T-cell (primary cell): Measurements from ENCODE around the gene SOBP. TPM values are rescaled to one million over a fixed set of nuclear protein-coding genes. Genes with fewer than 3 reads are reported as not detected.

Experiments used
- ATAC-seq, 4 experiments: fragments of 200-7000 bp in 3 of 4; fragments of 150-1000 bp in 1 of 4; cut with Tn5 transposase; replicated peaks in 1 of 4; 1 replicate in 3 of 4; 2 replicates in 1 of 4; pipeline ENCODE4 v1.10.0; 2021; ENCODE audit warnings: moderate library complexity in 3 of 4, mild to moderate bottlenecking in 2 of 4, moderate number of reproducible peaks in 1 of 4
- CTCF ChIA-PET, 2 donors: fragments of 300-600 bp; sonication (Branson Sonifier 250); formaldehyde crosslinking; loops; one replicate each; lab custom pipeline; 2022; ENCODE audit warnings: antibody characterized with exemption in 2 of 2; lab: Charles Lee
- POLR2A ChIA-PET, 2 donors: fragments of 300-600 bp; sonication (Branson Sonifier 250); formaldehyde crosslinking; loops; one replicate each; lab custom pipeline; 2022; ENCODE audit warnings: antibody characterized with exemption in 2 of 2; lab: Charles Lee
- DNase-seq, 35 experiments: peaks; one replicate each; pipeline versions ENCODE4 v3.0.0 to v3.0.0-alpha.2; 2013 to 2023
- H3K27ac ChIP-seq: one replicate; pipeline ENCODE4 v1.5.1; 2013; ENCODE audit warnings: low read length
- H3K27me3 ChIP-seq, 2 experiments: replicated peaks in 1 of 2; 1 replicate in 1 of 2; 2 replicates in 1 of 2; pipeline versions ENCODE4 v1.6.1 to v1.7.0; 2013; ENCODE audit warnings: low read length in 1 of 2, mixed read lengths in 1 of 2; ENCODE audit not compliant: control insufficient read depth in 2 of 2, insufficient read depth in 2 of 2; ENCODE audit errors: extremely low read depth in 1 of 2
- H3K36me3 ChIP-seq, 2 donors: 1 replicate in 1 of 2; 2 replicates in 1 of 2; pipeline versions ENCODE4 v1.6.1 to v1.7.0; 2013; ENCODE audit warnings: low read length in 1 of 2; ENCODE audit not compliant: control insufficient read depth in 2 of 2, insufficient read depth in 1 of 2; ENCODE audit errors: extremely low read depth in 1 of 2
- H3K4me1 ChIP-seq, 2 experiments: 1 replicate in 1 of 2; 2 replicates in 1 of 2; pipeline versions ENCODE4 v1.6.1 to v1.7.0; 2013; ENCODE audit warnings: low read length in 2 of 2, mixed read lengths in 1 of 2; ENCODE audit not compliant: insufficient read depth in 2 of 2, control insufficient read depth in 1 of 2; ENCODE audit errors: extremely low read depth in 1 of 2
- H3K4me3 ChIP-seq, 2 donors: 1 replicate in 1 of 2; 2 replicates in 1 of 2; pipeline versions ENCODE4 v1.5.1 to v1.7.0; 2013; ENCODE audit warnings: mild to moderate bottlenecking in 2 of 2, low read length in 1 of 2, moderate library complexity in 1 of 2; ENCODE audit not compliant: control insufficient read depth in 1 of 2; ENCODE audit errors: extremely low read depth in 1 of 2
- H3K9me3 ChIP-seq: 2 replicates; pipeline ENCODE4 v1.7.0; 2013
- H3K27ac Mint-ChIP-seq, 2 donors: one replicate each; pipeline ENCODE4 v1.8.0; 2020 to 2021; ENCODE audit warnings: mild to moderate bottlenecking in 2 of 2, mixed read lengths in 2 of 2
- H3K27me3 Mint-ChIP-seq, 2 donors: one replicate each; pipeline ENCODE4 v1.8.0; 2021 to 2022; ENCODE audit warnings: mixed read lengths in 2 of 2
- H3K36me3 Mint-ChIP-seq: one replicate; pipeline ENCODE4 v1.8.0; 2021; ENCODE audit warnings: mixed read lengths
- H3K4me1 Mint-ChIP-seq, 3 donors: one replicate each; pipeline ENCODE4 v1.8.0; 2020 to 2022; ENCODE audit warnings: mixed read lengths in 3 of 3, mild to moderate bottlenecking in 1 of 3
- H3K4me3 Mint-ChIP-seq, 3 donors: one replicate each; pipeline ENCODE4 v1.8.0; 2020 to 2022; ENCODE audit warnings: mild to moderate bottlenecking in 3 of 3, mixed read lengths in 3 of 3, moderate library complexity in 3 of 3
- H3K9me3 Mint-ChIP-seq, 3 donors: one replicate each; pipeline ENCODE4 v1.8.0; 2020 to 2022; ENCODE audit warnings: mixed read lengths in 3 of 3
- WGBS: methylation state at CpG from one replicate; pipeline ENCODE4 v1.1.5; 2013; ENCODE audit warnings: missing lambda C conversion rate; ENCODE audit not compliant: insufficient coverage; 5-methylcytosine and 5-hydroxymethylcytosine counted together
- total RNA-seq, 35 experiments: library from RNA in 6 of 35; stranded (reverse) in 6 of 35; fragments of 120-200 nt in 1 of 35; gene quantifications; one replicate each; pipeline versions ENCODE4 v1.2.1 to v1.2.4 and lab custom pipeline; 2013 to 2026

The SOBP gene
- total RNA-seq, 5 donors from 2014 or later (not counting 1 experiment from before 2014, with no cell fraction given) = 0.30 to 0.95 (median 0.46) TPM

GRCh38 chr6:107656401-107656800, 166.5 kb downstream of the SOBP start:
- Mint-ChIP-seq H3K27ac (peak overlapping the region in 1 of 2 donors; percentile 84), H3K4me3 (peak overlapping the region in 1 of 3 donors; percentile 70)

GRCh38 chr6:107656883-107657282, 167.0 kb downstream of the SOBP start:
- Histone ChIP-seq H3K36me3 (no peaks in the 10 kb centered on the region), H3K9me3 (no peaks in the 10 kb centered on the region), H3K27me3 (no peaks in the 10 kb centered on the region), H3K27ac (no peak overlapping the region), H3K4me1 (peaks cover 8 to 23% of the 10 kb centered on the region in 2 experiments), H3K4me3 (no peak overlapping the region)
- peak overlapping the region; percentile 53 to 84 for H3K27ac Mint-ChIP-seq
- 88% methylated on average over 3 of the region's 8 CpGs for WGBS
- peak overlapping the region in 1 of 3 donors; percentile 70 for H3K4me3 Mint-ChIP-seq
- DNase-seq (peak in 1 of 35 experiments; percentile 13), ATAC-seq (peak in 1 of 4 experiments; percentile 18)
- H3K9me3 Mint-ChIP-seq = peaks cover 0 to 3% (median 0%) of the 10 kb centered on the region in 3 donors
- H3K36me3 Mint-ChIP-seq = no peaks in the 10 kb centered on the region
- ChIA-PET POLR2A (no interaction called here), CTCF (no interaction called here)
- H3K27me3 Mint-ChIP-seq = no peaks in the 10 kb centered on the region
- peaks cover 29 to 37% (median 32%) of the 10 kb centered on the region in 3 donors for H3K4me1 Mint-ChIP-seq

More at GRCh38 chr6:107656401-107656800, 166.5 kb downstream of the SOBP start:
- peaks cover 8 to 23% of the 10 kb centered on the region in 2 experiments for H3K4me1 ChIP-seq
- H3K36me3 ChIP-seq = no peaks in the 10 kb centered on the region
- peaks cover 29 to 37% (median 32%) of the 10 kb centered on the region in 3 donors for H3K4me1 Mint-ChIP-seq
- CTCF ChIA-PET = no interaction called here
- peaks cover 0 to 3% (median 0%) of the 10 kb centered on the region in 3 donors for H3K9me3 Mint-ChIP-seq
- no peaks in the 10 kb centered on the region for H3K36me3 Mint-ChIP-seq
- no CpG with 5 or more reads among the region's 1 CpG for whole genome bisulfite sequencing
- H3K27me3 Mint-ChIP-seq = no peaks in the 10 kb centered on the region
- H3K27ac ChIP-seq = no peak overlapping the region
- ATAC-seq = no peak
- no peak overlapping the region for H3K4me3 ChIP-seq
- no peaks in the 10 kb centered on the region for H3K9me3 ChIP-seq
- no peaks in the 10 kb centered on the region for H3K27me3 ChIP-seq
- POLR2A ChIA-PET = interaction anchor here in 1 of 2 donors (0.5 kb wide), 1 partner anchor 147 kb away, joined by 3 read pairs; no protein-coding TSS in a partner anchor
- no peak for DNase-seq

- Histone ChIP-seq H3K36me3 (no peaks in the 10 kb centered on the region), H3K4me1 (peaks cover 8 to 23% of the 10 kb centered on the region in 2 experiments), H3K27ac (no peak overlapping the region), H3K9me3 (no peaks in the 10 kb centered on the region), H3K27me3 (peaks cover 0 to 3% of the 10 kb centered on the region in 2 experiments), H3K4me3 (no peak overlapping the region)
- H3K36me3 Mint-ChIP-seq = no peaks in the 10 kb centered on the region
- WGBS = 71% methylated on average over 2 of the region's 3 CpGs
- peak overlapping the region; percentile 63 to 70 (median 69) for H3K4me3 Mint-ChIP-seq
- H3K27me3 Mint-ChIP-seq = peaks cover 0 to 1% of the 10 kb centered on the region in 2 donors
- peaks cover 29 to 37% (median 32%) of the 10 kb centered on the region in 3 donors for H3K4me1 Mint-ChIP-seq
- DNase-seq (no peak), ATAC-seq (no peak)
- no peaks in the 10 kb centered on the region for H3K9me3 Mint-ChIP-seq
- CTCF ChIA-PET = interaction anchor here in 1 of 2 donors (0.8 kb wide), 1 partner anchor 17 kb away, joined by 3 read pairs; no protein-coding TSS in a partner anchor
- POLR2A ChIA-PET = no interaction called here
- H3K27ac Mint-ChIP-seq = peak overlapping the region; percentile 15 to 84
Observed at GRCh38 chr6:107657373-107657754, 167.4 kb downstream of the SOBP start.

GRCh38 chr6:107657755-107658461, 168.0 kb downstream of the SOBP start:
- POLR2A ChIA-PET = no interaction called here
- peak overlapping the region; percentile 37 to 46 for H3K4me3 ChIP-seq
- H3K27me3 ChIP-seq = peaks cover 0 to 7% of the 10 kb centered on the region in 2 experiments
- H3K27me3 Mint-ChIP-seq = peaks cover 0 to 4% of the 10 kb centered on the region in 2 donors
- peak overlapping the region; percentile 52 to 84 for H3K27ac Mint-ChIP-seq
- no peaks in the 10 kb centered on the region for H3K36me3 Mint-ChIP-seq
- DNase-seq (peak in 30 of 35 experiments; percentile 11 to 63 (median 32)), ATAC-seq (peak; percentile 79 to 89 (median 88))
- H3K9me3 Mint-ChIP-seq = no peaks in the 10 kb centered on the region
- peaks cover 8 to 23% of the 10 kb centered on the region in 2 experiments for H3K4me1 ChIP-seq
- H3K36me3 ChIP-seq = no peaks in the 10 kb centered on the region
- CTCF ChIA-PET = interaction anchor here (0.7 to 0.8 kb wide), 3 partner anchors 17 to 209 kb away, joined by 3 to 4 read pairs (median 3); no protein-coding TSS in a partner anchor
- no peaks in the 10 kb centered on the region for H3K9me3 ChIP-seq
- 40% methylated on average over 5 of the region's 17 CpGs for WGBS
- peaks cover 29 to 37% (median 32%) of the 10 kb centered on the region in 3 donors for H3K4me1 Mint-ChIP-seq
- peak overlapping the region; percentile 63 to 70 (median 69) for H3K4me3 Mint-ChIP-seq
- H3K27ac ChIP-seq = no peak overlapping the region

- no peak for ATAC-seq
- H3K4me3 ChIP-seq = no peak overlapping the region
- Mint-ChIP-seq H3K27ac (peak overlapping the region; percentile 39 to 48), H3K4me1 (peaks cover 29 to 37% (median 32%) of the 10 kb centered on the region in 3 donors), H3K27me3 (peaks cover 0 to 4% of the 10 kb centered on the region in 2 donors), H3K9me3 (no peaks in the 10 kb centered on the region), H3K36me3 (no peaks in the 10 kb centered on the region), H3K4me3 (peak overlapping the region in 1 of 3 donors; percentile 70)
- peaks cover 0 to 7% of the 10 kb centered on the region in 2 experiments for H3K27me3 ChIP-seq
- no peaks in the 10 kb centered on the region for H3K36me3 ChIP-seq
- no peak for DNase-seq
- ChIA-PET POLR2A (interaction anchor here in 1 of 2 donors (0.6 kb wide), 1 partner anchor 14 kb away, joined by 3 read pairs; no protein-coding TSS in a partner anchor), CTCF (interaction anchor here in 1 of 2 donors (0.6 kb wide), 1 partner anchor 81 kb away, joined by 3 read pairs; no protein-coding TSS in a partner anchor)
- H3K9me3 ChIP-seq = no peaks in the 10 kb centered on the region
- H3K4me1 ChIP-seq = peaks cover 8 to 23% of the 10 kb centered on the region in 2 experiments
- 96% methylated on average over 5 of the region's 18 CpGs for WGBS
- no peak overlapping the region for H3K27ac ChIP-seq
Observed at GRCh38 chr6:107658920-107659865, 169.3 kb downstream of the SOBP start.
